Left cardiac atrium (tissue), 4 donors: ENCODE measurements around the gene PSMG3. TPM values are rescaled to one million over a fixed set of nuclear protein-coding genes. Genes with fewer than 3 reads are reported as not detected.
A peak's percentile ranks its signal among the peaks of the same experiment; 100 is the strongest.

Source experiments
- ATAC-seq, 2 donors: fragments of 200-7000 bp; cut with Tn5 transposase; one replicate each; pipeline ENCODE4 v1.9.1; 2020; ENCODE audit warnings: mild to moderate bottlenecking in 2 of 2, moderate library complexity in 2 of 2
- DNase-seq: peaks from one replicate; pipeline ENCODE4 v3.0.0-alpha.2; 2020
- intact Hi-C, 2 donors: fragments of 100-400 bp; cut with DNase I; formaldehyde crosslinking; loops; one replicate each; pipeline versions ENCODE4 v1.14.1 to v1.15.1; 2022 to 2023
- total RNA-seq, 2 donors: library from RNA; stranded (reverse); fragmentation: NEBNext Ultra II Directional; extraction: Animal tissue kit (Norgen Biotek cat#: 25700); gene quantifications; one replicate each; pipeline ENCODE4 v1.2.1, GENCODE V29; 2021
- donor health status: DM: no; HTN: yes; CAD: no.
- donor health status: DM: no; HTN: yes; CAD: no; lungs with severe emphysema.
- donor health status: DM: yes; HTN: yes; CAD: no.
- donor health status: Dilated cardiomyopathy.

The PSMG3 gene
- total RNA-seq, 2 donors from 2014 or later: 14.3 to 15.0 TPM

DNA sequence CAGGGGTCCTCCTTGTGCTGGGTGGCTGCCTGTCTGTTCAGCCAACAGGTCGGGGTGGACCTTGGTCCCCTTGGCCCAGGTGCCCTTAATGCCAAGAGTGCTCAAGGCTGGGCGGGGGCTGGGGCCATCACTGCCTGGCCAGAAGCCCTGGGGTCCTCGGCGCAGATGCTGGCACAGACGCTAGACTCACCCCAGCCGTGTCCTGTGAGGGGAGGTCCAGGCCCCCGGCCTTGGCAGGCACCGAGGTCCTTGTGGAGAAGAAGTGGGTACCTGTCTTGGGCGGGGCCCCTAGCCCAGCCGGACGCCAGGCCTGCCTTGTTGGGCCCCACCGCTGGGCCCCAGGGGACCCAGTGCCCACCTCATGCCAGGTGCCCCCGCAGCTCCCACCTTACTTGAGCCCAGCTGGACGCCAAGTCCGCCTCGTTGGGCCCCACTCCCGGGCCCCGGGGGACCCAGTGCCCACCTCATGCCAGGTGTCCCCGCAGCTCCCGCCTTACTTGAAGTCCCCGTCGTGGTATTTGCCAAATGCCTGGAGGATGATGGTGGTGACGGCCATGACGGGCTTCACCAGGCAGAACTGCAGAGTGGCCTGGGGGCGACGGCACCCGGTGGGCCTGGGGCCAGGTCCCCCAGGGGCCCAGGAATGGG lies 20.4 kb downstream of the PSMG3 start:
- DNase-seq: no peak
- ATAC-seq: no peak
- intact Hi-C loops: loop anchor here in 1 of 2 donors (10.0 kb wide), 1 partner anchor 45 kb away; the partner anchor contains the start of gene INTS1

DNA sequence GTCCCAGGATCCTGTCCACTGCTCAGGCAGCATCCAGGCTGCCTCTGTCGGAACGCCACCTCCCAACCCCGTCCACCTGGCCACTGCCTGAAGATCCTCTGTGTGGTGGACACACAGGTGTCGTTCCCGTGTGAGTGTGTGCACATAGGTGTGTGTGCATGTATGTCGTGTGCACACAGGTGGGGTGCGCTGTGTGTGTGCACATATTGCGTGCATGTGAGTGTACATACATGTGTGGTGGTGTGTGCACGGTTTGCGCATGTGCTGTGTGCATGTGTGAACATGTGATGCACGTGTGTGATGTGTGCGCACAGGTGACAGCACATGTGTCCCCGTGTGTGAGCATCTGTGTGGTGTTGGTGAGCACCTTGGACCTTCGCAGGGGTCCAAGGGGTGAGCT lies 20.9 kb downstream of the PSMG3 start:
- intact Hi-C loops: no loop called here
- no peak for ATAC-seq
- no peak for DNase-seq

DNA sequence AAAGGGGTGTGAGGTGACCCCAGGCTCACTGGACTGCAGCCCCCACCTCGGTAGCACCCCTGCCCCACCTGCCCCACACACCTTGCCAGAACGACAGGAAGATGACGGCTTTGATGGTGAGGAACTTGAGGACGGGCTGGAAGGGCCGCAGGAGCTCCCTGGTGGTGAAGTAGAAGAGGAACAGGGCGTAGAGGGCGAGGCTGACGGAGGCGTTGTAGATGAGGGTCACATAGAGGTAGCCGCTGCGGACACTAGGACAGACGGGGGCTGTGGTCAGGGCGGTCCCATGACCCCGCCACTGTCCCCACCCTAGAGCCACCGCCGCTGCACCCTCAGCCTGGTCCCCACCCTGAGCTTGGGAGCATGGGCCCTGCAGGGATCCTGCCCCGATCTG lies 21.4 kb downstream of the PSMG3 start:
- ATAC-seq: no peak
- intact Hi-C loops: no loop called here

DNA sequence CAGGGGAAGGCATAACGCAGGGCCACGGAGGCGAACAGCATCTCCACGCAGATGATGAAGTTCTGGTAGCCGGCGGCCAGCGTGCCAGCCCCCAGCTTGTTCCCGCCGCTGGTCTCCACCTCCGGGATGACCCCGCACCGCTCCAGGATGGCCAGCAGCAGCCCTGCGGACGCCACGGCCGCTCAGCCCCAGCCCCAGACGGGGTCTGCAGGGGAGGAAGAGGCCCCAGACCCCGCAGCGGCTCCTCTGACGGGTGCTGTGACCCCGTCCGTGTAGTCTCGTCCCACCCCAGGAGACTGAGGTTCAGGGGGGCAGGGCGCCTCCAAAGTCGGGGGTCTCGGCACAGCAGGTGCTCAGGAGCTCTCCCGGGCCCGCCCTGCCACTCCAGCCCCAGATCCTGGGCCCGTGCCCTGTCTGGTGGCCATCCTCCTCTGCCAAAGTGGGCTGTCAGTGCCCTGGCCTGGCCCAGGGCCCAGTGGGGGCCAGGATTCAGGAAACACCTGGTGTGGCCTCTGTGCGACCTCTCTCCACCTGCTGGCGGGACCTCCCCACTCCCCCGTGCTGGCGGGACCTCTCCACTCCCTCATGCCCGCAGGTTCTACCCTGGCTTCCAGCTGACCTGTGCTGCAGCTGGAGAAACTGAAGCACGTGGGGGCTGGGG lies 21.9 kb downstream of the PSMG3 start:
- intact Hi-C loops: no loop called here
- ATAC-seq: no peak
- no peak for DNase-seq

More for the DNA sequence above, 21.4 kb downstream of the PSMG3 start:
- no peak for DNase-seq

DNA sequence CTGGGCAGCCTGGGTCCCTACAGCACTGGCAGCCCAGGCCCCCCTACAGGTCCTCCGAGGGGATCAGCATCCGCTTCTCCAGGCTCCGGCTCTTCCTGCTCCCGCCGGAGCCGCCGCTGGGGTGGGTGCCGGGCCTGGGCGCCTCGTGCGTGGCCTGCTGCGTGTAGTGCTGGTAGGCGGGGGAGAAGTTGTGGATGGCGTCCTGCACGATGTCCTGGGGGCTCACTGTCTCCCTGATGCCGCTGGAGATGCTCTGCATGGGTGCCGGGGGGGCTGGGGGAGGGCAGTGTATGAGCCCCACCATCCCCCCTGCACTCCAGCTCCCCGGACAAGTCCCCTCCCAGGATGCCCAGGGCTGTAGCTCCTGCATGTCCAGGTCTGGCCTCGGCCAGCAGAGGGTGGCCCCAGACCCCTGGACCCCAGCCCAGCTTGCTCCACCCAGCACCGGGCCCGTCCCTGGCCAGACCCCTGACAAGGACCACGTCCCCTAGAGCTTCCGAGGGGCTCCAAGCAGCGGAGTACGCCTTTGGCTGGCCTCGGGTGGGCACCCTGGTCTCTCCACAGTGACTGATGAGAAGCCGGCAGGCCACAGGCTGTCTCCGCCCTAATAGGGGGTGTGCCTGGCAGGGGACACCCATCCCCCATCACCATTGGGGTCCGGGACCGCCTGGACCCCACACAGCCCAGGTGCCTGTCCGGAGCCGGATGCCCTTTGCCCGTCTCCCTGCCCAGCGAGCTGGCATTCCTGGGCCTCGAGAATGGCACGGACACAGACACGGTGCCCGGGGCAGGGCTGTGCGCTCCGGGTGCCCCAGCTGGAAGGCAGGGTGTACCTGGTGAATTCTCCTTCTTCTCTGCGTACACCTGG lies 22.7 kb downstream of the PSMG3 start:
- DNase-seq: no peak
- ATAC-seq: no peak
- intact Hi-C loops: no loop called here

DNA sequence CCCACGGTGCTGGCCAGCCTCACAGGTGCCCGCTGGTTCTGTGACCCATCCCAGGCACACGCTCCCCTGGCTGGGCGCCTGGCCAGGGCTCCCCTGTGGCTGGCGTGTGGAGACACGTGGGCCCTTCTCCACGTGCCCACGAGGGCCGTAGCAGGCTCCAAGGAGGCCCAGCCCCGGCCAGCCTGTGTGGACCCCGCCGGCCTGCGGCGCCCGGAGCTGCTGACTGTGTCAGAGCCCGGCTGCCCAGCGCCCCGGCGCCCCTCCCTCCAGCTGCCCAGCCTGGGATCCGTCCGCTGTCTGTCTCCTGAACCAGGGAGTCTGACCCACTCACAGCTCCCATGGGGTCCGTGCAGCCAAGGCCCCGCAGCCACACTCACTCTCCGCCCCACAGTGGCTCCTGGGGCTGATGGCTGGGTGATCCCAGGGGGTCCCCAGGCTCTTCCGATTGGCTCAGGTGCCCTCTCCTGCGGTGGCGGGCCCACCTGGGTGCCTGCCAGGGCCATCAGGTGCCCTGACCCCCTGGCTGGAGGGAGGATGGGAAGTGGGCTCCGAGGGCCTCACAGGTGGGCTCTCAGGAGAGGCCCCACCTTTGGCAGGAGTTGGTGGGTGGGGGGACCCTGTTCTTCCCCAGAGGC lies 23.4 kb downstream of the PSMG3 start:
- intact Hi-C loops: no loop called here
- DNase-seq (no peak), ATAC-seq (no peak)

DNA sequence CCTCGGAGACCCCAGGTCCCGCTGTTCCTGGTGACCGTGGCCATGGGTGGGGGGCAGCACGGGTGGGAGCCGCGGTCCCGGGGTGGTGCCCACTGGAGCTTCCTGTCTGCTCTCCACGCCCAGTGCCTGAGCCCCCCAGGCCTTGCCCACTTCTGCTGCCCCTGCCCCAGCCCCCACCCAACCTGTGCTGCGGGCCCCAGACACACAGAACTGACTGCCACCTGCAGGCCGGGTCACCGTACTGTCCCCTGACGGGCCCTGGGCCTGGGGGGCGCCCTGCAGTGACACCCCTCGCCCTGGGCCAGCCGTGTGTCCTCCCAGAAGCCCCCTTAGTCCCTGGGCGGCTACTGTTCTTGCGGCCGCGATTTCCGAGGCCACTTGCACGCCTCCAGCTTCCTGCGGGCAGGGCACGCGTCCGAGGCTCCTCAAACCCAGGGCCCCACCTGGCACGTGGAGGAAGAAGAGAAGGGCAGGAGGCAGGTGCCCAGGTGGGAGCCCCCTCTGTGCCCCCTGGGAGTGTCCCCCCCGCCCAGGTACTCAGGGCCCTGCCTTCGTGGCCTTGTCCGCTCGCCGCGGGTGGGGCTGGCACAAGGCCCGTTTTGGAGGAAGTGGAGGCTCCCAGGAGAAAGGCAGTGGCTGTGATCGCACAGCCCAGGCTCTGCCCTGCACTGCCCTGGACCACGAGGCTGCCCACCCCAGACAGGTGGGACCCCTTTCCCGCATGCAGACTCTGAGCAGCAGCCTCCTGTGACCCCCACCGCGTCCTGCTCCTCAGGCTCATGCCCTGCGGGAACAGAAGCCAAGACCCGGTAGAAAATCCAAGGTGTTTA lies 24.2 kb downstream of the PSMG3 start:
- DNase-seq (no peak), ATAC-seq (no peak)
- intact Hi-C loops: no loop called here

DNA sequence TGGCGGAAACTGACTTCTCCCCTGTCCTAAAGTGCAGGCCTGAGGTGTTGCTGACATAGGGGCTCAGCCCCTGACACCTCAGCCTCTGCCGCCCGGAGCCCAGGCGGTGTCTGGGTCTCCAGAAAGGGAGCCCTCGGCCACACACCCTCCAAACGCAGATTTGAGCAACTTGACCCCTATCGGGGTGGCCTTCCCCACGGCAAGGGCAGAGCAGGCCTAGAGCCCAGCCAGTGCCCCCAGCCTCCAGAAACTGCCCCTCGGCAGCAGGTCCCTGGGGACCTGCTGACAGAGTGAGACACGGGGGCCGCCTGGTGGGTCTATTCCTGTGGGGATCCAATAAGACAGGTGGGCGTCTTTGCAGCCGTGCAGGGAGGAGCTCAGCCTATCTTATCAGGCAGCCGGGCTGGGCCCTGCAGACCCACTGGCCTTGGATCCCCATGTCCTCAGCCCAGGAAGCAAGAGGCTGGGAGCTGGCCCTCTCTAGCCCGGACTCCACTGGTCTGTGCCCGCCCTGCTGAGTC lies 24.9 kb downstream of the PSMG3 start:
- intact Hi-C loops: no loop called here
- ATAC-seq: no peak
- no peak for DNase-seq

DNA sequence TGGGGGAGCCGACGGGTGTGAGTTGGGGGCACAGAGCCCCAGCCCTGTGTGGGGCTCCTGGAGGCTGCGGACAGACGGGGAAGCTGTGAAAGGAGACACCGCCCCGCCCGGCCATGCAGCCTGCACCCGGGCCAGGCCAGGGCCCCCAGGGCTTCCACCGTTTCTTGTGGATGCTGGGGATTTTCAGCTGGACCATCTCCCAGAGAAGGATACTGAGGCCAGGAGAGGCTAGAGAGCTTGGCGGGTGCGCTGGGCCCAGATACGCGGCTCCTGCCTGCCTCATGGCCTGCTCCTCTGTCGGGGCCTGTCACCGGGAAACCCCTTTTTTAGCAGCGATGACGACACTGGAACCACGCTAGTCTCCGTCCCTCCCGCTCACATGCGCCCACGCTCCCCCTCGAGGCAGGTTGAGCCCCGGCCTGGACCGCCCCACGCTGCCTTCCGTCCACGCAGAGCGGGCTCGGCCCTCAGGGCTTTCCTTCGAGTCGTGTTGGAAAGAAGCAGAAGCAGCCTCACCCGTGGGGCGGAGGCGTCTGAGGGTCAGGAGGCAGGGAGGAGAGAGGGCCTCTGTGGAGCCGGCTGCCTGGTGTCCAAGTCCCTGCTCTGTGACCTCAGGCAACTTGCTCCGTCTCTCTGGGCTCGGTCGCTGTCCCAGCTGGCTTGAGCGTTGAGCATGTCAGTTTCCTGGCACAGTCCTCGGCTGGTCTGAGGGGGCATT lies 25.5 kb downstream of the PSMG3 start:
- ATAC-seq (peak; percentile 1 to 11), DNase-seq (no peak)
- intact Hi-C loops: no loop called here

DNA sequence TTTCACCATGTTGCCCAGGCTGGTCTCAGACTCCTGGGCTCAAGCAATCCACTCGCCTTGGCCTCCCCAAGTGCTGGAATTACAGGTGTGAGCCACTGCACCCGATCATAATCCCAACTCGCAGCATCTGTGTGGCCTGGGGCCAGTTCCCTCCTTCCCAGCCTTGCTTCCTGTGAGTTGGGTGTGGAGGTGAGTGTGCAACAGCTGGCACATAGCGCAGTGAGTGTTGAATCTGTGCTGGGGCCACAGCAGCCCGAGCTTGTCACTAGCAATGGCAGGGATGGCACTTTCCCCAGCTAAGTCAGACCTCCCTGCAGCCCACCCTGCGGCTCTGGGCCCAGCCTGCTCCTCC lies 26.0 kb downstream of the PSMG3 start:
- no peak for DNase-seq
- intact Hi-C loops: no loop called here
- no peak for ATAC-seq

DNA sequence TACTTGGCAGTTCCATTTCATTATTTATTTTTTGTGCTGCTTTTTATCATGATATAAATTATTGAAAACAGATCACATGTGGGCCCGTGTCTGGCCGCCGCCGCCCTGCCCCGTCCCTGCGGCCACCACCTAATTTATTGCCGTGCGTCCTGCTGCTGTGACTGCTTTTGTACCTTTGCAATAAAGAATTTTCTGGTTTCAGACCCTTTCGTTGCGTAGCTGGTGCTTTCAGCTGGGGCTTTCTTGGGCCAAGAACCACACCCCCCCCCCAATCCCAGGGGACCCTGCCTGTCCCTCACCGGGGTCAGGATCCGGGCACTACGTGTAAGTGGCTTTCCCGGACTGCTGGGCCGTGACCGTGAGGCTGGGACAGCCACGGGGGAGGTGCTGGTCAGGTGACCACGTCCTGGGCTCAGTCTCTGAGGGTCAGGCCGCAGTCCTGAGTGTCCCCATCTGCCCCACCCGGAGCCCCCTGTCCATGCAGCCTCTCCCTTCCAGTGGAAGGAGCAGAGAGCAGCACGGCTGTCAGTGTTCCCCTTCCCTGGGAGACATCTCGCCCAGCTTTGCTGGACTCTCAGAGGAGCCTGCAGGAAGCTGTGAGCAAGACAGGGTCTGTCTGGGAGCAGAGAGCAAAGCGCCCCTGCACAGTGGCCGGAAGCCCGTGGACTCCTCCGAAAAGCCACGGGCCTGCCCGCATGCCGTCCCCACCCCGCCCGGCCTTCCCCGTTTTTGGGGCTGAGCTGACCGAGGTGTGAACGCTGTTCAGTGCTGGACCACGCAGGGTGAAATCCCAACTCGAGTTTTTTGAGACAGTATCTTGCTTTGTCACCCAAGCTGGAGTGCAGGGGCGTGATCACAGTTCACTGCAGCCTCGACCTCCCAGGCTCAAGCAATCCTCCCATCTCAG lies 26.7 kb downstream of the PSMG3 start:
- intact Hi-C loops: no loop called here
- ATAC-seq (no peak), DNase-seq (no peak)

DNA sequence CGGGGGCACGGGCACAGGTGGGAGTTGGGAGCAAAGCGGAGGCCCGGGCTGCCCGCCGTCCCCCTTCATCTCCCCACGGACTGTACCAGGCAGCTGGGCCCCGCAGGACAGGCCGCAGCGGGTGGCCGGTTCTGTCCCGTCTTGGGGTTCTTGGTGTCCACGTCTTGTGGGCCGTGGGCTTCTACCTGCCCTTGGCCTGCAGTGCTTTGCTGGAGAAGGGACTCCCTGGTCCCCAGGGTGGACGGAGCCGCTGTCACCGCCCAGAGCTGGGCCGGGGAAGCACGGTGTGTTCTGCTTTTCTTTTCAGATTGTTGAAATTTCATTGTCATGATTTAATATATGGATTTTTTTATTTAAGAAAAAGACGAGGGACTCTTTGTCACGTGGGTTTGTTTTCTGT lies 27.5 kb downstream of the PSMG3 start:
- DNase-seq: no peak
- no peak for ATAC-seq
- intact Hi-C loops: no loop called here

DNA sequence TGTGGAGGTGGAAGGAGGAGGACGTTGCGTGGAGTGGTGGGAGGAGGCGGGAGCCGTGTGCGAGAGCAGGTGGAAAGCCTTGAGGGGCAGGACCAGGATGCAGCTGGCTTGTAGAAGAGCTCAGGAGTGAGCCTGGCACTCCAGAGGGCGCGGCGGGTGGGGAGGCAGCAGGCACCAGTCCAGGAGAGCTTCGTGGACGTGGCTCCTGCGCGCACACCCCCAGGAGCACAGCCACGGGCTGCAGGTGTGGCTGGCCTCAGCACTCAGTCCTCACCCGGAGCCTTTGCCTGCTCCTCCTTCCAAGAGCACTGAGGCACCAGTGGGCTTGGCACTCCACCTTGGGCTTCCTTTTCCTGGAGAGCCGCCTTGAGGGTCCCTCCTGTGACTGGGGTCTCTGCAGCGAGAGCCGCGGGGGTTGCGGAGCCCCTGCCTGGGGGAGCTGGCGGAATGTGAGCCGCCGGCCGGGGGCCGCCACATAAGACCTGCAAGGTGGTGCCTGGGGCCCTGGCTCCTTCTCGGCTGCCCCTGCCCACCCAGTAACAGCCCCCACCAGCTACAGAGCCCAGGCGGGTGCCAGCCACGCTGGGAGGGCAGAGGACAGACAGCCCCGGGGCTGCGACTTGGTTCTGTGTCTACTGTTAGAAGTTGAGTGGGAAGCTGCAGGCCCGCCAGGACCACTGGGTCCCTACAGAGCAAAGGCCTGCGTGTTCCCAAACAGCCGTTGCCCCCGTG lies 28.2 kb downstream of the PSMG3 start:
- ATAC-seq (no peak), DNase-seq (no peak)
- intact Hi-C loops: no loop called here

DNA sequence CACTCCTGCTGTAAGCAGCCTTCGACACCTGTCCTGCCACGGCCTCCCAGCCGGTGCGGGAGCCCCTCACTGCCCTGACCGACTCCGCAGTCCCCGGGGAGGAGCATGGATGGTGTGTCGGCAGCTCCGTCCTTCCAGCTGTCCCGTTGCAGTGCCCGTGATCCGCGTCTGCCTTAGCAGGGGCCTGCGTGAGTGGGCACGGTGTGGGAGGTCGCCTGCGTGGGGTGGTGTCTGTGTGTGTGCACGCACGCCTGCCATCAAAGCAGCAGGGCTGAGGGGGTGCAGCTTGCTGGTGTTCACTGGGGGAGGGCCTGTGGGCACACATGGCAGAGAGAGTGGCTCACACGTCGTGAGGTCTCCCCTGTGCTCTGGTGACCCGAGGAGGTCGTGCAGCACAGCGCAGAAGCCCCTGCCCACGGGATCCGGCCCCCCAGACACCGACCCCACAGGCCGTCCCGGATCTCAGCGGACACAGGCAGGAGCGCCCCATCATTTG lies 29.0 kb downstream of the PSMG3 start:
- no peak for DNase-seq
- intact Hi-C loops: no loop called here

DNA sequence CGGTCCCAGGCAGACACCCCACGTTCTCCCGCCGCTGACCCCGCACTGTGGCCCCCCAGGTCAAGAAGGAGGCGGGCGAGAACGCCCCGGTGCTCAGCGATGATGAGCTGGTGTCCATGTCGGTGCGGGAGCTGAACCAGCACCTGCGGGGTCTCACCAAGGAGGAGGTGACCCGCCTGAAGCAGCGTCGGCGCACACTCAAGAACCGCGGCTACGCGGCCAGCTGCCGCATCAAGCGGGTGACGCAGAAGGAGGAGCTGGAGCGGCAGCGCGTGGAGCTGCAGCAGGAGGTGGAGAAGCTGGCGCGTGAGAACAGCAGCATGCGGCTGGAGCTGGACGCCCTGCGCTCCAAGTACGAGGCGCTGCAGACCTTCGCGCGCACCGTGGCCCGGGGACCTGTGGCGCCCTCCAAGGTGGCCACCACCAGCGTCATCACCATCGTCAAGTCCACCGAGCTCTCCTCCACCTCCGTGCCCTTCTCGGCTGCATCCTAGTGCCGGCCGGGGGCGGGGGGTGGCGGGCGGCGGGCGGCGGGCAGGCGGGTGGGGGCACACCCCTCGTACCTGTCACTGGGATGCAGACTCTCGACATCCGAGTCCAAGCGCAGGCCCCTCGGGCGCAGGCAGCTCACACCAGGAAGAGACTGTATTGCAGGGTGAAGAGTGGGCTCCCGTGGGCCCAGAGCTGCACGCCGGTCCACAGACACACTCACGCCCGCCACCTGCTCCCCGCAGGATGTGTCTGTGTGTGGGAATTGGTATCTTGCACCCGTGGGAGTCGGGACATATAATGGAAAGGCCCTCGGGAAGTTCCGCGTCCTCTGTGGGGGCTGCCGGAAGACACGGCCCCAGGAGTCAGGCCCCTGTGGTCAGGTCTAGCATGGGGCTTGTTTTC lies 29.7 kb downstream of the PSMG3 start:
- ATAC-seq (no peak), DNase-seq (no peak)
- intact Hi-C loops: no loop called here

More for the DNA sequence above, 29.0 kb downstream of the PSMG3 start:
- ATAC-seq: no peak
